H9 (cell line): ENCODE data around the gene TUBB4B. TPM values are rescaled to one million over a fixed set of nuclear protein-coding genes. Genes with fewer than 3 reads are reported as not detected.

Source experiments
- DNase-seq: peaks from one replicate; pipeline ENCODE4 v3.0.0-alpha.2; 2017
- H2AFZ ChIP-seq: one replicate; pipeline ENCODE4 v1.6.1; 2013; ENCODE audit warnings: mild to moderate bottlenecking, low read length, control low read depth, moderate library complexity
- H2AK5ac ChIP-seq: 2 replicates; pipeline ENCODE4 v1.6.1; 2013; ENCODE audit warnings: low read length, control low read depth, mixed read lengths; ENCODE audit not compliant: insufficient read length
- H2BK120ac ChIP-seq: one replicate; pipeline ENCODE4 v1.6.1; 2013; ENCODE audit warnings: low read depth, mild to moderate bottlenecking, low read length, control low read depth, inconsistent platforms; ENCODE audit not compliant: poor library complexity, severe bottlenecking
- H2BK12ac ChIP-seq: 2 replicates; pipeline ENCODE4 v1.6.1; 2013; ENCODE audit warnings: low read length, control low read depth, mixed read lengths, low read depth; ENCODE audit not compliant: insufficient read length
- H2BK15ac ChIP-seq: 2 replicates; pipeline ENCODE4 v1.6.1; 2013; ENCODE audit warnings: low read depth, low read length, control low read depth
- H2BK20ac ChIP-seq: one replicate; pipeline ENCODE4 v1.6.1; 2013; ENCODE audit warnings: low read depth, mild to moderate bottlenecking, low read length, control low read depth, inconsistent platforms; ENCODE audit not compliant: poor library complexity, severe bottlenecking
- H2BK5ac ChIP-seq: 2 replicates; pipeline ENCODE4 v1.6.1; 2013; ENCODE audit warnings: low read length, control low read depth, mixed read lengths; ENCODE audit not compliant: insufficient read length
- H3K14ac ChIP-seq: 2 replicates; pipeline ENCODE4 v1.6.1; 2013; ENCODE audit warnings: low read length, control low read depth; ENCODE audit not compliant: insufficient read depth
- H3K18ac ChIP-seq: 2 replicates; pipeline ENCODE4 v1.6.1; 2013; ENCODE audit warnings: low read depth, mild to moderate bottlenecking, mixed read lengths, low read length, control low read depth; ENCODE audit not compliant: insufficient read length
- H3K23ac ChIP-seq: 2 replicates; pipeline ENCODE4 v1.6.1; 2013; ENCODE audit warnings: low read length, control low read depth, mixed read lengths, low read depth; ENCODE audit not compliant: insufficient read length
- H3K23me2 ChIP-seq: 2 replicates; pipeline ENCODE4 v1.6.1; 2013; ENCODE audit warnings: low read depth, mild to moderate bottlenecking, mixed read lengths, low read length, control low read depth; ENCODE audit not compliant: insufficient read length, poor library complexity, severe bottlenecking
- H3K27ac ChIP-seq: 2 replicates; pipeline ENCODE4 v1.5.1; 2013; ENCODE audit warnings: low read length, control low read depth, mixed read lengths, low read depth; ENCODE audit not compliant: insufficient read length
- H3K27me3 ChIP-seq: 2 replicates; pipeline ENCODE4 v1.6.1; 2013; ENCODE audit warnings: low read length, control low read depth, inconsistent platforms; ENCODE audit not compliant: insufficient read depth
- H3K4ac ChIP-seq: 2 replicates; pipeline ENCODE4 v1.6.1; 2013; ENCODE audit warnings: low read depth, mild to moderate bottlenecking, control low read depth, inconsistent platforms, low read length, moderate library complexity
- H3K4me1 ChIP-seq: 2 replicates; pipeline ENCODE4 v1.6.1; 2013; ENCODE audit warnings: low read length, control low read depth, inconsistent platforms; ENCODE audit not compliant: insufficient read depth
- H3K4me2 ChIP-seq: 2 replicates; pipeline ENCODE4 v1.6.1; 2013; ENCODE audit warnings: low read length, control low read depth, mixed read lengths; ENCODE audit not compliant: insufficient read length, insufficient read depth
- H3K56ac ChIP-seq: 2 replicates; pipeline ENCODE4 v1.6.1; 2013; ENCODE audit warnings: low read depth, mild to moderate bottlenecking, mixed read lengths, low read length, control low read depth; ENCODE audit not compliant: insufficient read length
- H3K79me1 ChIP-seq: 2 replicates; pipeline ENCODE4 v1.6.1; 2013; ENCODE audit warnings: low read depth, mild to moderate bottlenecking, moderate library complexity, low read length, control low read depth, inconsistent platforms; ENCODE audit not compliant: insufficient read depth, poor library complexity, severe bottlenecking
- H3K79me2 ChIP-seq: 2 replicates; pipeline ENCODE4 v1.6.1; 2013; ENCODE audit warnings: low read length, control low read depth, inconsistent platforms; ENCODE audit not compliant: insufficient read depth
- H3K9ac ChIP-seq: 2 replicates; pipeline ENCODE4 v1.6.1; 2013; ENCODE audit warnings: low read length, control low read depth, mixed read lengths; ENCODE audit not compliant: insufficient read length; ENCODE audit errors: extremely low read depth
- H3K9me3 ChIP-seq: one replicate; pipeline ENCODE4 v1.6.1; 2013; ENCODE audit warnings: low read depth, low read length, inconsistent platforms; ENCODE audit not compliant: control insufficient read depth
- H3T11ph ChIP-seq: one replicate; pipeline ENCODE4 v1.6.1; 2013; ENCODE audit warnings: mild to moderate bottlenecking, low read length, control low read depth, inconsistent platforms
- H4K20me1 ChIP-seq: one replicate; pipeline ENCODE4 v1.6.1; 2013; ENCODE audit not compliant: control insufficient read depth, insufficient read length, insufficient read depth
- H4K5ac ChIP-seq: 2 replicates; pipeline ENCODE4 v1.6.1; 2013; ENCODE audit warnings: low read depth, mild to moderate bottlenecking, mixed read lengths, low read length, control low read depth; ENCODE audit not compliant: insufficient read length
- H4K8ac ChIP-seq: replicated peaks from 2 replicates; pipeline ENCODE4 v1.6.1; 2013; ENCODE audit warnings: low read length, control low read depth, mixed read lengths, low read depth; ENCODE audit not compliant: insufficient read length
- H4K91ac ChIP-seq: 2 replicates; pipeline ENCODE4 v1.6.1; 2013; ENCODE audit warnings: low read depth, mild to moderate bottlenecking, moderate library complexity, mixed read lengths, low read length, control low read depth; ENCODE audit not compliant: insufficient read length
- H3K27ac Mint-ChIP-seq, 3 experiments: 2 replicates in 2 of 3; 3 replicates in 1 of 3; pipeline ENCODE4 v1.8.0; 2020 to 2021; ENCODE audit warnings: mixed read lengths in 3 of 3, mild to moderate bottlenecking in 1 of 3, moderate library complexity in 1 of 3
- H3K27me3 Mint-ChIP-seq: 2 replicates; pipeline ENCODE4 v1.8.0; 2021; ENCODE audit warnings: low read depth, mild to moderate bottlenecking, moderate library complexity, mixed read lengths
- H3K36me3 Mint-ChIP-seq, 3 experiments: 2 replicates in 2 of 3; 3 replicates in 1 of 3; pipeline ENCODE4 v1.8.0; 2020 to 2021; ENCODE audit warnings: low read depth in 3 of 3, mixed read lengths in 3 of 3; ENCODE audit not compliant: insufficient read depth in 1 of 3
- H3K4me1 Mint-ChIP-seq, 2 experiments: 2 replicates each; pipeline ENCODE4 v1.8.0; 2020; ENCODE audit warnings: mixed read lengths in 2 of 2
- H3K4me3 Mint-ChIP-seq, 2 experiments: 2 replicates in 1 of 2; 3 replicates in 1 of 2; pipeline ENCODE4 v1.8.0; 2020 to 2021; ENCODE audit warnings: mild to moderate bottlenecking in 2 of 2, mixed read lengths in 2 of 2, moderate library complexity in 1 of 2
- H3K9me3 Mint-ChIP-seq, 2 experiments: 2 replicates in 1 of 2; 3 replicates in 1 of 2; pipeline ENCODE4 v1.8.0; 2020; ENCODE audit warnings: mild to moderate bottlenecking in 2 of 2, mixed read lengths in 2 of 2, moderate library complexity in 1 of 2
- WGBS: extraction: QIAGEN DNeasy Blood & Tissue Kit; methylation state at CpG from one replicate; pipeline ENCODE4 v1.1.7; 2013; ENCODE audit warnings: missing lambda C conversion rate, low lambda C conversion rate, mixed read lengths; ENCODE audit not compliant: insufficient read length; ENCODE audit errors: extremely low coverage; 5-methylcytosine and 5-hydroxymethylcytosine counted together
- total RNA-seq: library from RNA; stranded (reverse); gene quantifications from 2 replicates; pipeline ENCODE4 v1.2.1, GENCODE V29; 2021
- TF ChIP-seq, protein P1 (sequence below): fragments of 200-600 bp; sonication (generic); conservative IDR thresholded peaks from 3 replicates; pipeline ENCODE4 v1.8.0; 2021; ENCODE audit warnings: antibody characterized with exemption, mild to moderate bottlenecking

The TUBB4B gene
- total RNA-seq, 1 experiment from 2014 or later, result 378 TPM

DNA sequence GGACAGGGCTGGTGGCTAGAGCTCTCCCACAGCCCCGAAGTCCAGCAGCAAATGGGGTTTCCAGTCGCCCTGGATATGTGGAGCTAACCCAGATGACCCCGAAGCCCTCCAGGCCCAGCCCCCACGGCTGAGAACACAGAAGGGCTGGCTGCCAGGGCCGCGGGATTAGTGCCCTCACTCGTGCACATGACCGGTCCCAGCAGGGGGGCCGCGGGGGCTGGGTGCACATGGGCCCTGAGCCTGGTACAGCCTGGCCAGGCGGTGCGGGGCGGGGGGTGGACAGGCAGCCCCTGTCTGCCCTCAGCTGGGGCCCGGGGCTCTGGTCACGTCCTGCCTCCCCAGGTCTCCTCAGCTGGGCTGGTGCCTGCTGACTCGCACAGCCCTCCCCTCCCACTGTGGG, 46.7 kb upstream of the TUBB4B start:
- H2BK20ac ChIP-seq, result no peak overlapping the region
- no peak overlapping the region for H2BK120ac ChIP-seq
- no peak overlapping the region for H3T11ph ChIP-seq
- no peak overlapping the region for H3K27ac ChIP-seq
- no peak overlapping the region for H3K23ac ChIP-seq
- no peak overlapping the region for H2BK12ac ChIP-seq
- H4K8ac ChIP-seq, result no peak overlapping the region
- H3K9me3 Mint-ChIP-seq, result no peaks in the 10 kb centered on the region
- no peaks in the 10 kb centered on the region for H4K20me1 ChIP-seq
- H3K23me2 ChIP-seq, result peaks cover 2% of the 10 kb centered on the region
- no peak overlapping the region for H3K9ac ChIP-seq
- peaks cover 4% of the 10 kb centered on the region; the same call in 1 of the 2 replicates for H3K4me1 ChIP-seq
- peaks cover 5 to 15% (median 11%) of the 10 kb centered on the region in 3 experiments; a peak in 5 of 7 replicates for H3K36me3 Mint-ChIP-seq
- H3K18ac ChIP-seq, result no peak overlapping the region
- no peak overlapping the region for H4K91ac ChIP-seq
- H3K4me2 ChIP-seq, result no peak overlapping the region
- H3K79me1 ChIP-seq, result peaks cover 3% of the 10 kb centered on the region
- no peak overlapping the region for H2AK5ac ChIP-seq
- no peaks in the 10 kb centered on the region for H3K9me3 ChIP-seq
- no peak overlapping the region for H3K4ac ChIP-seq
- H3K27ac Mint-ChIP-seq, result no peak overlapping the region
- no peak overlapping the region for H2BK15ac ChIP-seq
- H4K5ac ChIP-seq, result no peak overlapping the region
- no peak for DNase-seq
- H3K27me3 ChIP-seq, result no peaks in the 10 kb centered on the region
- H3K79me2 ChIP-seq, result 0 out of 2 replicates have a peak, but pooled peaks cover 2% of the 10 kb centered on the region
- no peak overlapping the region for H2AFZ ChIP-seq
- H3K4me3 Mint-ChIP-seq, result no peak overlapping the region
- H2BK5ac ChIP-seq, result no peak overlapping the region
- H3K27me3 Mint-ChIP-seq, result no peaks in the 10 kb centered on the region
- no CpG with 5 or more reads among the region's 16 CpGs for WGBS
- no peak overlapping the region; the same call in 1 of the 2 replicates for H3K14ac ChIP-seq
- H3K4me1 Mint-ChIP-seq, result peaks cover 8 to 17% of the 10 kb centered on the region in 2 experiments
- no peak overlapping the region for H3K56ac ChIP-seq
- TF ChIP-seq, protein P1, sequence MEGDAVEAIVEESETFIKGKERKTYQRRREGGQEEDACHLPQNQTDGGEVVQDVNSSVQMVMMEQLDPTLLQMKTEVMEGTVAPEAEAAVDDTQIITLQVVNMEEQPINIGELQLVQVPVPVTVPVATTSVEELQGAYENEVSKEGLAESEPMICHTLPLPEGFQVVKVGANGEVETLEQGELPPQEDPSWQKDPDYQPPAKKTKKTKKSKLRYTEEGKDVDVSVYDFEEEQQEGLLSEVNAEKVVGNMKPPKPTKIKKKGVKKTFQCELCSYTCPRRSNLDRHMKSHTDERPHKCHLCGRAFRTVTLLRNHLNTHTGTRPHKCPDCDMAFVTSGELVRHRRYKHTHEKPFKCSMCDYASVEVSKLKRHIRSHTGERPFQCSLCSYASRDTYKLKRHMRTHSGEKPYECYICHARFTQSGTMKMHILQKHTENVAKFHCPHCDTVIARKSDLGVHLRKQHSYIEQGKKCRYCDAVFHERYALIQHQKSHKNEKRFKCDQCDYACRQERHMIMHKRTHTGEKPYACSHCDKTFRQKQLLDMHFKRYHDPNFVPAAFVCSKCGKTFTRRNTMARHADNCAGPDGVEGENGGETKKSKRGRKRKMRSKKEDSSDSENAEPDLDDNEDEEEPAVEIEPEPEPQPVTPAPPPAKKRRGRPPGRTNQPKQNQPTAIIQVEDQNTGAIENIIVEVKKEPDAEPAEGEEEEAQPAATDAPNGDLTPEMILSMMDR, result no peak
